Progenitor cell of endocrine pancreas (in vitro differentiated cells): ENCODE measurements around the gene DYNC1I2. TPM values are rescaled to one million over a fixed set of nuclear protein-coding genes. Genes with fewer than 3 reads are reported as not detected.
A peak's percentile ranks its signal among the peaks of the same experiment; 100 is the strongest.

Experiments
- DNase-seq: peaks from one replicate; pipeline ENCODE4 v3.0.0; 2021; ENCODE audit warnings: low spot score; ENCODE audit not compliant: unreplicated experiment
- H3K27ac Mint-ChIP-seq: 2 replicates; pipeline ENCODE4 v1.8.0; 2021; ENCODE audit warnings: mild to moderate bottlenecking, moderate library complexity, mixed read lengths
- H3K27me3 Mint-ChIP-seq: 2 replicates; pipeline ENCODE4 v1.8.0; 2021; ENCODE audit warnings: mixed read lengths
- H3K36me3 Mint-ChIP-seq: 2 replicates; pipeline ENCODE4 v1.8.0; 2022; ENCODE audit warnings: mixed read lengths; ENCODE audit not compliant: insufficient read depth
- H3K4me1 Mint-ChIP-seq: 2 replicates; pipeline ENCODE4 v1.8.0; 2021; ENCODE audit warnings: low read depth, mixed read lengths
- H3K4me3 Mint-ChIP-seq: 2 replicates; pipeline ENCODE4 v1.8.0; 2021; ENCODE audit warnings: low read depth, mild to moderate bottlenecking, moderate library complexity, mixed read lengths
- H3K9me3 Mint-ChIP-seq: 2 replicates; pipeline ENCODE4 v1.8.0; 2021; ENCODE audit warnings: low read depth, mixed read lengths
- total RNA-seq: library from RNA; stranded (reverse); gene quantifications from 2 replicates; pipeline ENCODE4 v1.2.1, GENCODE V29; 2021
- TF ChIP-seq, protein P1 (sequence below): fragments of 200-600 bp; sonication (generic); IDR thresholded peaks from one replicate; pipeline ENCODE4 v1.5.0; 2021; ENCODE audit warnings: antibody characterized with exemption, mild to moderate bottlenecking; ENCODE audit not compliant: unreplicated experiment

The DYNC1I2 gene
- total RNA-seq, 1 donor from 2014 or later = 116 TPM

DNA sequence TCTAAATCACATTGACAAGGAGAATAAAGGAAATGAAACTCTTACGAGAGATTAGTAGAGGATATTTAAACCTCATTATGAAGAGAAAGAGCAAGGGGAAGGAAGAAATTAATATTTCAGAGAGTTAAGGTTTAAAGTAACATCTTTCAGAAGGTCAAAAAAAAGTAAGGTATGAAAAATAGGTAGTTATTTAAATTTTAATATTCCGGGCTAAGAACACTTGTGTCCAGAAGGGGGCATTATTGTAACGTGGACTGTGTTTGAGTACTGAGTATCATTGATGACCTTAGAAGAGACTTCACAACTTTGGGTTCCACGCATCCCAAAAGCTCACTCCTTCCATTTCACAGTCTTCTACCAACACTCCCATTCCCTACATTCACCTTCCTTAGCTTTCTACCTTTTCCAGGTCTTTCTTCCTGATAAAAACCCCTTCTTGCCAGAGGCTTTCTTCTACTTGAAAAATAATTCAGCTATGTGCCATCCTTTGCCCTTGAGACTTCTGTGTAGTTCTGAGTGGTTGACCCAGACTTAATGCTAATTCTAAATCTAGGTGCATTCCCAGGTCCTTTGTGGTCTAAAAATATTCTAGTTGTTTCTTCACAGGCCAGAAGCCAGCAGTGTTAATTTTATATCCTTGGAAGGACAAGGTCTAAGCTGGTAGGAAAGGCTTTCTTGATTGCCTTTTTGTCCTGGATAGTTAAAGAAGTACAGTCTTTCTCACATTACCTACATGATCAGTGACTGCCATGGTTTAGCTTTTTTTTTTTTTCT lies 16.5 kb downstream of the DYNC1I2 start:
- TF ChIP-seq, protein P1, sequence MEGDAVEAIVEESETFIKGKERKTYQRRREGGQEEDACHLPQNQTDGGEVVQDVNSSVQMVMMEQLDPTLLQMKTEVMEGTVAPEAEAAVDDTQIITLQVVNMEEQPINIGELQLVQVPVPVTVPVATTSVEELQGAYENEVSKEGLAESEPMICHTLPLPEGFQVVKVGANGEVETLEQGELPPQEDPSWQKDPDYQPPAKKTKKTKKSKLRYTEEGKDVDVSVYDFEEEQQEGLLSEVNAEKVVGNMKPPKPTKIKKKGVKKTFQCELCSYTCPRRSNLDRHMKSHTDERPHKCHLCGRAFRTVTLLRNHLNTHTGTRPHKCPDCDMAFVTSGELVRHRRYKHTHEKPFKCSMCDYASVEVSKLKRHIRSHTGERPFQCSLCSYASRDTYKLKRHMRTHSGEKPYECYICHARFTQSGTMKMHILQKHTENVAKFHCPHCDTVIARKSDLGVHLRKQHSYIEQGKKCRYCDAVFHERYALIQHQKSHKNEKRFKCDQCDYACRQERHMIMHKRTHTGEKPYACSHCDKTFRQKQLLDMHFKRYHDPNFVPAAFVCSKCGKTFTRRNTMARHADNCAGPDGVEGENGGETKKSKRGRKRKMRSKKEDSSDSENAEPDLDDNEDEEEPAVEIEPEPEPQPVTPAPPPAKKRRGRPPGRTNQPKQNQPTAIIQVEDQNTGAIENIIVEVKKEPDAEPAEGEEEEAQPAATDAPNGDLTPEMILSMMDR = peak; percentile 61
- DNase-seq = no peak
- Mint-ChIP-seq H3K27ac (no peak overlapping the region), H3K9me3 (no peaks in the 10 kb centered on the region), H3K4me1 (peaks cover 7% of the 10 kb centered on the region), H3K27me3 (no peaks in the 10 kb centered on the region), H3K4me3 (no peak overlapping the region), H3K36me3 (peaks cover 15% of the 10 kb centered on the region)

DNA sequence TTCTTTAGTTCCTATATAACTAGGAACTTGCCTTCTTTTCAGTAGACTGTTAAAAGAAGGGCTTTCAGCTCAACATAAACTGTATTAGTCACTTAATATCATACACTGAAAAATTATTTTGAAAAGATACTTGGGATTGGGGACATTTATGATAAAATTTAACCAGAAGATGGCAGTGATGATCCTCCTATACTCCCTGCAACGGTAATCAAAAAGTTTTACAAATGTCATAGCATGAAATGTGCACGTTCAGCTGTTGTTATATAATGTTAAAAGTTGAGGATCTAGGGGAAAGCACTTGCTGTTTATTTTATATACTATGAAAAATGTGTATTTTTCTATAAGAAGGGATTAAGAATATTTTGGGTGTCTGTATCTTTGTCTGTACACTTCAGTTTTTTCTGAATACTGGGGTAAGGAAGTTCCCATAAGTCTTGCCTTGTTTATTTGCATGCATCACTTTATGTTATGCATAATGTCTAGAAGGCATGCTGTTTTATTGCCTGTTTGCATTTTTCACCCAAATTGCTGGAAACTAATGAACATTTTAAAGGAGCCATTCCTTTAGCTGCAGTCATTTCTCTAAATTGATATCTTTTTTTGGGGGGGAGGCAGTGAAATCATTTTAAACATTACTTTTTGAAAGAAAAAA lies 19.0 kb downstream of the DYNC1I2 start:
- Mint-ChIP-seq H3K36me3 (peaks cover 16% of the 10 kb centered on the region), H3K4me1 (peaks cover 6% of the 10 kb centered on the region), H3K27ac (no peak overlapping the region), H3K9me3 (no peaks in the 10 kb centered on the region), H3K4me3 (no peak overlapping the region), H3K27me3 (peaks cover 11% of the 10 kb centered on the region)
- DNase-seq = no peak
- TF ChIP-seq, protein P1 = peak; percentile 31

DNA sequence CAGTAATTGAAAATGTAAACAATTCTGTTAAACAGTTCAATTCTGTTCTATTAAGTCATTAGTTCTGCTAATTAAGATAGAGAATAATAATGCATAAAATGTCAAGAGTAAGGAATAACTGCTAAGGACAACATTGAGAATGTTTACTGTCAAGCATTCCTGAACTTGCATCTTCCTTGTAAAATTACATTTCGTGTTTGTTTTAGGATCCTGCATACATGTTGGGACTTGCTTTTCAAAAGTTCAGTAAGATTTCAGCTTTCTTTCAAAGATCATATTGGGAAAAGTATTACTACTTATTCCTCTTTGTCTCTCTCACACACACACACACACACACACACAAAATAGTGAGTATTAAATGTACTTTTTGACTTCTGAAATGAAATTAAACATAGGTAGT lies 20.5 kb downstream of the DYNC1I2 start:
- no peak for DNase-seq
- peaks cover 16% of the 10 kb centered on the region for H3K36me3 Mint-ChIP-seq
- H3K4me1 Mint-ChIP-seq = no peaks in the 10 kb centered on the region
- H3K9me3 Mint-ChIP-seq = no peaks in the 10 kb centered on the region
- TF ChIP-seq, protein P1 = no peak
- no peak overlapping the region for H3K27ac Mint-ChIP-seq
- no peak overlapping the region for H3K4me3 Mint-ChIP-seq
- H3K27me3 Mint-ChIP-seq = peaks cover 20% of the 10 kb centered on the region

DNA sequence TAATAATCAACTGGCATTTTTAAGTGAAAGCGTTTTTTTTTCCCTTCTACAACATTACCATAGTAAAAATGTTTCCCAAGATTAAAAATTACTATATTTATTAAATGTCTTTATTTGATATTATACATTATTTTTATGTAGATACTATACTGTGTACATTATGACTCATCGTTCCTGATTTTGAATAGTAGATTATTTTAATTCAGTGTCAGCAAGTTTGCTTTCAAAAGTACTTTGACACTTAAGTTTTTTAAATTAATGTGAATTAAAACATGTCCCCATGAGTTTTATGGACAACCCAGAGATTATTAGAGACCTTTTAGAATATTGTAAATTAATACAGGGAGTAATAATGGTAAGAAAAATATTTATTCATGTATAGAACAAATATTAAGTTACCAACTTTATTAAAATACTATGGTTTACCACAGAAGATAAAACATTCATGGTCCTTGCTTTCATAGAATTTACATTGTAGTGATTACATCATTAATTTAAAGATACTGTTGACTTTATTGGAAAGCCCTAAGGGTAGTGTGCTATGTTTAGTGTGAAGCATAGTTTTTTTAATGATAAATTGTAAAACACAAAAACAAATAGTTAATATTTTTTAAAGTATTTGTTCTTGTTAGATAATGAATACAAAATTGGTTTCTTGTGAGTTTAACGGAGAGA lies 21.9 kb downstream of the DYNC1I2 start:
- TF ChIP-seq, protein P1 = no peak
- no peak for DNase-seq
- Mint-ChIP-seq H3K4me3 (no peak overlapping the region), H3K27me3 (peaks cover 23% of the 10 kb centered on the region), H3K4me1 (peaks cover 6% of the 10 kb centered on the region), H3K36me3 (peaks cover 13% of the 10 kb centered on the region), H3K27ac (no peak overlapping the region), H3K9me3 (no peaks in the 10 kb centered on the region)

DNA sequence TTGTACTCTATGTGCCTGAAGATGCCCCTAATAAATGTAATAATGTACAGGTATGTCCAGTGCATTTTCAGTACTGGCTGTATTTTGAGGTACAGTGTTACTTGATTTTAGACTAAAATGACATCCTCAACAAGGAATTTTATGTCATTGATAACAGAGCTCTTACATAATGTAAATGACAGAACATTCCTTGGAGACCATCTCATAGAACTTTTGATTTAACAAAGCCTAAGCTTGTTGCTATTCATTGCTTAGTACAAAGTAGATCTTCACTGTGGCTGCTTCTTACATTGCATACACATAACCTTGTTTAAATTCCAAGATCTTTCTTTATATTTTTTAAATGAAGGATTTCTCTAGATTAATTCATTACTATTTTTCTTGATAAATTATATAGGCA lies 24.1 kb downstream of the DYNC1I2 start:
- no peak for DNase-seq
- no peaks in the 10 kb centered on the region for H3K9me3 Mint-ChIP-seq
- peaks cover 6% of the 10 kb centered on the region for H3K4me1 Mint-ChIP-seq
- TF ChIP-seq, protein P1 = no peak
- H3K36me3 Mint-ChIP-seq = peaks cover 18% of the 10 kb centered on the region
- H3K27ac Mint-ChIP-seq = no peak overlapping the region
- peaks cover 35% of the 10 kb centered on the region for H3K27me3 Mint-ChIP-seq
- no peak overlapping the region for H3K4me3 Mint-ChIP-seq
